GM12865 (cell line): ENCODE data around the gene CAMLG.

Experiments used
- DNase-seq: peaks from one replicate; pipeline ENCODE4 v3.0.0; 2010; ENCODE audit warnings: low read depth
- H3K4me3 ChIP-seq: 2 replicates; pipeline ENCODE4 v1.5.1; 2011; ENCODE audit warnings: mild to moderate bottlenecking, low read depth, low read length, control low read depth
- CTCF ChIP-seq: IDR thresholded peaks from 2 replicates; pipeline ENCODE4 v1.5.1; 2011; ENCODE audit warnings: low read length, control low read depth, low read depth, inconsistent platforms; ENCODE audit not compliant: insufficient read depth; ENCODE audit errors: missing control alignments

Gene CAMLG

GRCh38 chr5:134793111-134793510 is 54.8 kb downstream of the CAMLG start:
- no peak overlapping the region for H3K4me3 ChIP-seq
- no peak for TF ChIP-seq CTCF
- no peak for DNase-seq

GRCh38 chr5:134794082-134794481 is 55.7 kb downstream of the CAMLG start:
- no peak overlapping the region for H3K4me3 ChIP-seq
- DNase-seq: no peak
- TF ChIP-seq CTCF: no peak

- no peak for DNase-seq
- H3K4me3 ChIP-seq: no peak overlapping the region
- TF ChIP-seq CTCF: no peak
Observed at GRCh38 chr5:134794819-134795218, 56.5 kb downstream of the CAMLG start.

GRCh38 chr5:134798468-134798867 is 60.1 kb downstream of the CAMLG start:
- no peak for TF ChIP-seq CTCF
- H3K4me3 ChIP-seq: no peak overlapping the region
- DNase-seq: peak; percentile 29
